MM.1S (cell line): ENCODE measurements around the gene SLC2A5.

Source experiments
- DNase-seq: peaks from one replicate; pipeline ENCODE4 v3.0.0-alpha.2; 2015
- H2AFZ ChIP-seq: fragments of 300-600 bp; sonication (generic); 2 replicates; pipeline ENCODE4 v1.6.0; 2016; ENCODE audit warnings: antibody characterized with exemption, low read length
- H3F3A ChIP-seq: fragments of 300-600 bp; sonication (generic); 2 replicates; pipeline ENCODE4 v1.6.1; 2016; ENCODE audit warnings: mild to moderate bottlenecking, antibody characterized with exemption, low read length, moderate library complexity, mixed read lengths; ENCODE audit not compliant: insufficient read depth
- H3K27ac ChIP-seq: fragments of 300-600 bp; sonication (generic); 2 replicates; pipeline ENCODE4 v1.5.1; 2016; ENCODE audit warnings: mild to moderate bottlenecking, low read length
- H3K27me3 ChIP-seq: fragments of 300-600 bp; sonication (generic); replicated peaks from 2 replicates; pipeline ENCODE4 v1.6.0; 2016; ENCODE audit warnings: low read length; ENCODE audit not compliant: insufficient read depth
- H3K36me3 ChIP-seq: fragments of 300-600 bp; sonication (generic); replicated peaks from 2 replicates; pipeline ENCODE4 v1.6.1; 2016; ENCODE audit warnings: mild to moderate bottlenecking, low read length, mixed read lengths; ENCODE audit not compliant: insufficient read depth
- H3K4me1 ChIP-seq: fragments of 300-600 bp; sonication (generic); 2 replicates; pipeline ENCODE4 v1.6.1; 2016; ENCODE audit warnings: low read length, mixed read lengths
- H3K4me2 ChIP-seq: fragments of 300-600 bp; sonication (generic); 2 replicates; pipeline ENCODE4 v1.6.0; 2016; ENCODE audit warnings: low read depth, low read length
- H3K4me3 ChIP-seq: fragments of 300-600 bp; sonication (generic); 2 replicates; pipeline ENCODE4 v1.5.1; 2016; ENCODE audit warnings: low read length, mixed read lengths
- H3K79me2 ChIP-seq: fragments of 300-600 bp; sonication (generic); 2 replicates; pipeline ENCODE4 v1.6.1; 2016; ENCODE audit warnings: mixed run types, low read length, mixed read lengths
- H3K9ac ChIP-seq: fragments of 300-600 bp; sonication (generic); 2 replicates; pipeline ENCODE4 v1.6.1; 2016; ENCODE audit warnings: low read length, mixed read lengths
- H3K9me2 ChIP-seq: fragments of 300-600 bp; sonication (generic); replicated peaks from 2 replicates; pipeline ENCODE4 v1.6.1; 2016; ENCODE audit warnings: mild to moderate bottlenecking, low read length, mixed read lengths; ENCODE audit not compliant: insufficient read depth
- H3K9me3 ChIP-seq: fragments of 300-600 bp; sonication (generic); replicated peaks from 2 replicates; pipeline ENCODE4 v1.6.1; 2016; ENCODE audit warnings: mild to moderate bottlenecking, low read length, mixed read lengths; ENCODE audit not compliant: insufficient read depth
- H4K20me1 ChIP-seq: fragments of 300-600 bp; sonication (generic); 2 replicates; pipeline ENCODE4 v1.6.1; 2016; ENCODE audit warnings: mild to moderate bottlenecking, low read length, moderate library complexity, mixed read lengths; ENCODE audit not compliant: insufficient read depth
- CTCF ChIP-seq: fragments of 300-600 bp; sonication (generic); IDR thresholded peaks from 2 replicates; pipeline ENCODE4 v1.5.1; 2016; ENCODE audit warnings: antibody characterized with exemption, low read length, mixed read lengths
- EZH2 ChIP-seq: fragments of 300-600 bp; sonication (generic); optimal IDR thresholded peaks from 2 replicates; pipeline ENCODE3; 2017; ENCODE audit warnings: low read depth, mild to moderate bottlenecking, antibody characterized with exemption, low read length, mixed read lengths
- EZH2phosphoT487 ChIP-seq: fragments of 300-600 bp; sonication (generic); IDR thresholded peaks from 2 replicates; pipeline ENCODE4 v1.6.1; 2018; ENCODE audit warnings: antibody characterized with exemption, low read length

The SLC2A5 gene

GRCh38 chr1:9110669-9111356, 41.4 kb upstream of the SLC2A5 start:
- DNase-seq, result peak; percentile 80
- no peaks in the 10 kb centered on the region for H3K4me1 ChIP-seq
- no peak overlapping the region for H3K4me2 ChIP-seq
- peaks cover 24% of the 10 kb centered on the region for H3K27me3 ChIP-seq
- no peaks in the 10 kb centered on the region for H3K9me3 ChIP-seq
- no peaks in the 10 kb centered on the region for H3K9me2 ChIP-seq
- TF ChIP-seq EZH2 (no peak), EZH2phosphoT487 (no peak), CTCF (peak; percentile 91)
- no peaks in the 10 kb centered on the region for H3F3A ChIP-seq
- H3K9ac ChIP-seq, result no peak overlapping the region
- no peak overlapping the region for H2AFZ ChIP-seq
- no peaks in the 10 kb centered on the region for H3K36me3 ChIP-seq
- no peak overlapping the region for H3K4me3 ChIP-seq
- no peaks in the 10 kb centered on the region for H3K79me2 ChIP-seq
- no peak overlapping the region for H3K27ac ChIP-seq
- no peaks in the 10 kb centered on the region for H4K20me1 ChIP-seq

GRCh38 chr1:9108056-9108665, 38.7 kb upstream of the SLC2A5 start:
- no peaks in the 10 kb centered on the region for H3K36me3 ChIP-seq
- no peaks in the 10 kb centered on the region for H3K79me2 ChIP-seq
- H3F3A ChIP-seq, result no peaks in the 10 kb centered on the region
- H3K4me2 ChIP-seq, result no peak overlapping the region
- H3K27ac ChIP-seq, result no peak overlapping the region
- H3K27me3 ChIP-seq, result peaks cover 42% of the 10 kb centered on the region
- no peaks in the 10 kb centered on the region for H4K20me1 ChIP-seq
- TF ChIP-seq EZH2phosphoT487, result no peak
- no peak for TF ChIP-seq CTCF
- no peak for TF ChIP-seq EZH2
- no peak overlapping the region for H3K4me3 ChIP-seq
- H3K4me1 ChIP-seq, result no peaks in the 10 kb centered on the region
- H3K9ac ChIP-seq, result no peak overlapping the region
- no peaks in the 10 kb centered on the region for H3K9me3 ChIP-seq
- DNase-seq, result no peak
- H3K9me2 ChIP-seq, result no peaks in the 10 kb centered on the region
- no peak overlapping the region for H2AFZ ChIP-seq

- no peak for DNase-seq
- Histone ChIP-seq H3K36me3 (no peaks in the 10 kb centered on the region), H3K4me3 (no peak overlapping the region), H3K27me3 (peaks cover 42% of the 10 kb centered on the region), H3K79me2 (no peaks in the 10 kb centered on the region), H3K9ac (no peak overlapping the region), H3F3A (no peaks in the 10 kb centered on the region), H3K27ac (no peak overlapping the region), H4K20me1 (no peaks in the 10 kb centered on the region), H2AFZ (no peak overlapping the region), H3K9me2 (no peaks in the 10 kb centered on the region), H3K4me1 (no peaks in the 10 kb centered on the region), H3K4me2 (no peak overlapping the region), H3K9me3 (no peaks in the 10 kb centered on the region)
- TF ChIP-seq CTCF (no peak), EZH2 (no peak), EZH2phosphoT487 (no peak)
Measured at GRCh38 chr1:9107136-9107535, 37.7 kb upstream of the SLC2A5 start.
